AG10803 (cell line): ENCODE data around the gene ZBTB17.

Experiments
- DNase-seq: peaks from one replicate; pipeline ENCODE4 v3.0.0; 2010; ENCODE audit warnings: low read depth
- H3K4me3 ChIP-seq: 2 replicates; pipeline ENCODE4 v1.5.1; 2011; ENCODE audit warnings: mild to moderate bottlenecking, low read length, control low read depth
- TF ChIP-seq, protein P1 (sequence below): conservative IDR thresholded peaks from 2 replicates; pipeline ENCODE4 v1.5.1; 2011; ENCODE audit warnings: mild to moderate bottlenecking, low read length, control low read depth, inconsistent platforms

ZBTB17 gene

DNA sequence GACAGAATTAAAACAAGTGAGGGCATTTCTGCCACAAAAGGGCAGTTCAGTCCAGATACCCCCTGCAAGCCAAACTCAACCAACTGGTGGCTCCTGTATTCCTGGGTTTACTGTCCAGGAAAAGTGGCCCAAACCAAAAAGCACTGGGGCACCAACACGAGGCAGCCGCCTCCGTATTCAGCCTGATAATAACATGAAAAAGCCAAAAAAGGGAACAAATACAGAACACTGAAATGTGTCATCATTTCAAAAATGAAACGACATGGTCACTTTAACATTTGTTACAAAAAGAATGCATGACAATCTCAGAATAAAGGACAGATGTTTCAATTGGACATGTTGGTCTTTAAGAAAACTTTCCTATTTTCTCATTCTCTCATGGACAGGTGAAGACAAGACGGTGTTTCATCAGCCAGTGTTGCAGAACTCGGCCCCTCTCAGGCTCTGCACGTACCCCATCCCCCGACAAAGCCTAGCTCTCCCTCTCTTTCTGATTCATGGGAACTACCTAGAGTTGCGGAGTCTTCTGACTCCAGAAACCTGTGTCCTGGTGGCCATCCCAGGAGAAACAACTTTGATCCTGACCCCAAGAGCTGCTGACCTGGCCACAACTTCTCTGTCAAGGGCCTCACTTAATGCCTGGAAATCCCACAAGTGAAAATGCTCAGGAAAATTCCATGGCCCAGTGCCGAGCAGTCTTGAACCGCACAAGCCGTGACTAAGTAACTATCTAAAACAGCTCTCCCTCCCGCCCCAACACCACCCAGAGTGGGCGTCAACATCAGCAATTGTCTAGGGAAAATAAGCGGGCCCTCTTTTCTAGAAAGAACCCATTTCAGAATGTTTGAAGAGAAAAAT, 27.1 kb downstream of the ZBTB17 start:
- TF ChIP-seq, protein P1, sequence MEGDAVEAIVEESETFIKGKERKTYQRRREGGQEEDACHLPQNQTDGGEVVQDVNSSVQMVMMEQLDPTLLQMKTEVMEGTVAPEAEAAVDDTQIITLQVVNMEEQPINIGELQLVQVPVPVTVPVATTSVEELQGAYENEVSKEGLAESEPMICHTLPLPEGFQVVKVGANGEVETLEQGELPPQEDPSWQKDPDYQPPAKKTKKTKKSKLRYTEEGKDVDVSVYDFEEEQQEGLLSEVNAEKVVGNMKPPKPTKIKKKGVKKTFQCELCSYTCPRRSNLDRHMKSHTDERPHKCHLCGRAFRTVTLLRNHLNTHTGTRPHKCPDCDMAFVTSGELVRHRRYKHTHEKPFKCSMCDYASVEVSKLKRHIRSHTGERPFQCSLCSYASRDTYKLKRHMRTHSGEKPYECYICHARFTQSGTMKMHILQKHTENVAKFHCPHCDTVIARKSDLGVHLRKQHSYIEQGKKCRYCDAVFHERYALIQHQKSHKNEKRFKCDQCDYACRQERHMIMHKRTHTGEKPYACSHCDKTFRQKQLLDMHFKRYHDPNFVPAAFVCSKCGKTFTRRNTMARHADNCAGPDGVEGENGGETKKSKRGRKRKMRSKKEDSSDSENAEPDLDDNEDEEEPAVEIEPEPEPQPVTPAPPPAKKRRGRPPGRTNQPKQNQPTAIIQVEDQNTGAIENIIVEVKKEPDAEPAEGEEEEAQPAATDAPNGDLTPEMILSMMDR, result peak; percentile 40
- DNase-seq, result peak; percentile 98
- peak overlapping the region; percentile 53 for H3K4me3 ChIP-seq

DNA sequence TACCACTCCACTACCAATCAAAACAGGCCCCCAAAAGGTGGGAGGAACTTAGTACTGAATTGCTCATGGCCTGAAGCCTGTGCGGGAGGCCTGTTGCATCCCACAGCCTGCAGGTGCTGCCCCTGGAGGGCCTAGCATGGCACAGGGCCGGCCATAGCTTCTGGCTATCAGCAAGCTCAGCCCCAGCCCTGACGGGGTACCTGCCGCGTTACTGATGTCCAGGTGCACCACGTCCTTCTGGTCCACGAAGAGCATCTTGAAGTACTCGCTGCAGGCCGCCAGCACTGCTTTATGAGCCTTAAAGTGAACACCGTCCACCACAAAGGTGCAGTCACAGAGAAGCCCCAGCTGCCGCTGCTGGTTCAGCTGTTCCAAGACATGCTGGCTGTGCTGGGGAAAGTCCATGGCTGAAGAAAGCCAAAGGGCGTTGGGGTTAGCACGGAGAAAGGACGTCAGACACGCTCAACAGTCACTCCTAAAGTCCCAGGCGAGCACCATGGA, 27.8 kb downstream of the ZBTB17 start:
- no peak overlapping the region for H3K4me3 ChIP-seq
- TF ChIP-seq, protein P1, result no peak
- no peak for DNase-seq

DNA sequence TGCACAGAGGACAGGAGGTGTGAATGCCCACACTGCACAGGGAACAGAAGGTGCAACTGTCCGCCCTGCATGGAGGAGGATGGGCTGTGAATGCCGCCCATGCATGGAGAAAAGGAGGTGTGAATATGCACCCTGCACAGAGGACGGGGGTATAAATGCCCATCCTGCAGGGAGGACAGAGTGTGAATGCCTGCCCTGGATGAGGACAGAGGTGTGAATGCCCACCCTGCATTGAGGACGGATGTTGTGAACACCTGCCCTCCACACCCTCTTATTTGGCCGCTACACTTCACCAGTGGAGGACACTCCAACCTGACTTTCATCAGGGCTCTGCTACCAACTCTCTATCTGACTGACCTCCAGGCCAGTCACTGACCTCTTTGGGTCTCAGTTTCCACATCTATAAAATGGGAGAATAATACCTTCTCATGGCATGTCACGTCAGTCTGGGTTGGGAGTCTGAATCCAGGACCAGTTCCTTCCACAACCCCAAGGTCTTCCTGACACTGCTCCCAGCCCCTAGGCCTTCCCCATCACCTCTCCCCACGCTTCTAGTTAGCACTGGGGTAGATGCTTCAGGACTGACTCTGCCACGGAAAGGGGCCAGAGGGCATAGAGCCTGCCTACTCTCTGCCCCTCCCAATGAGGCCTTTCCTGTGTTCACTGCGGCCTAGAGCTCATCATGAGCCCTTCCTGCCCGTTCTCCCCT, 28.4 kb downstream of the ZBTB17 start:
- no peak overlapping the region for H3K4me3 ChIP-seq

DNA sequence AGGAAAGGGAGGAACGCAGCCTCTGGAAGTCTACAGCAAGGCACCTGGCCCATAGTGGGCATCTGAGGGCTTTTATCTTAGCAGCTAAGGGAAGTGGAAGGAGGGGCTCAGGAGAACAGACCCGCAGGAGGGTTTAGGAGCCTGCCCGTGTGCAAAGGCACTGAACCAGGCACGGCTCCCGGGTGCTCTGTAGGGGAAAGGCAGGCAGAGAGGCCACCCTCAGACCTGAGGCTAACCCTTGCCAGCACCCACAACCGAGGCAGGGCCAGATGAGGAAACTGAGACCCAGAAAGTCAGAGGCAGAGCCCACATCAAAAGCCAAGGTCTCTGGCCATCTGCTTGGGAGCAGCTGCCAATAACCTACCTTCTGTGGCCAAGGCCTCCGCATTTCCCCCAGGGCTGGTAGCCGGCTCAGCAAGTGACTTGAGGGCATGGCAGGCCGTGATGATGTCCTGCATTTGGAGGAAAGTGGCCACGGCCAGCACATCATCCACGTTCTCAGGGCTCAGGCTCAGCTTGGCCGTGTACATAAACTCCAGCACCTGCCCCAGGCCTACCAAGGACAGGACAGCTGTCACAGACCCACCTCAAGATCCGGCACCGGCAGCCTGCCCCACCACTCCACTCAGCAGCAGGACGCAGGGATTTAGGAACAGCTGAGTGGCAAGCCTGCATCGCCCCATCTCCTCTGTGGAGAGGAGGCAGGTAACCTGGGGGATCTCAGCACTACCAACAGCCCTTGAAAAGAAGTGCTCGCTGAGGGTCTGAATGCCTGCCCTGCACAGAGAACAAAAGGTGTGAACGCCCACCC, 29.1 kb downstream of the ZBTB17 start:
- TF ChIP-seq, protein P1, result no peak
- H3K4me3 ChIP-seq, result no peak overlapping the region
- no peak for DNase-seq

More for the DNA sequence above, 28.4 kb downstream of the ZBTB17 start:
- TF ChIP-seq, protein P1, result no peak
- DNase-seq, result no peak

DNA sequence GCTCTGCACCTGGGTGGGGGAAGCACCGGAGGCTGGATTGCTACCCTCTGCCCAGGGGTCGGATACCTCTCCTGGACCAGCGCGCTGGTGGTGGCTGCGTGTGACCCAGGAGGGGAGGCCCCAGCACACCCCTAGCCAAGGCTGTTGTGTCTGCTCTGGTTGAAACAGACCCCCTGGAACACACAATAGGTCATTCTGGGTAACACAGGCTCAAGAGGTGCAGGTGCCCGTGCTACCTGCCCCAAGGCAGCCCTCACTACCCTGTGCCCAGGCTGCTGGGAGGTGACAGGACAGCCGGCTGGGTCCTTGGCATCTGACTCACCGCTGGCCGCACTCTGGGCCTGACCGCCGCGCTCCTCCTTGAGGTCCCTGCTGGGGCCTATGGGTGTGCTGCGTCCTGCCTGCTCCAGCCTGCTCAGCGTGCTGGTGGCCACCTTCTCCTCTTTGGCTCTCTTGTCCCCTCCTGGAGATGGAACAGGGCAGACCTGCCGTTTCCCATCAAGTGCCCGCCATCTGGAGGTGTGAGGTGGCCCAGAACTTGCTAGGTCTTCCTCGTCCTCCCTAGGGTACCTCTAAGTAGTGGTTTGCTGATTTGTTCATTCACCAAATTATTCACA, 30.0 kb downstream of the ZBTB17 start:
- no peak for DNase-seq

More for the DNA sequence above, 30.0 kb downstream of the ZBTB17 start:
- TF ChIP-seq, protein P1, result no peak
- H3K4me3 ChIP-seq, result no peak overlapping the region
